GM19468 (cell line): Measurements from ENCODE around the gene ALAS1.
A peak's percentile ranks its signal among the peaks of the same experiment; 100 is the strongest.

Source experiments
- ATAC-seq: cut with Tn5 transposase; IDR thresholded peaks from one replicate; pipeline ENCODE4 v1.9.1; 2021; ENCODE audit warnings: mild to moderate bottlenecking, moderate library complexity, moderate number of reproducible peaks; ENCODE audit not compliant: unreplicated experiment; ENCODE audit errors: extremely low read depth

ALAS1 gene

GRCh38 chr3:52231502-52232278 lies 33.7 kb downstream of the ALAS1 start:
- peak; percentile 28 for ATAC-seq

- no peak for ATAC-seq
These were observed 34.5 kb downstream of the ALAS1 start for GRCh38 chr3:52232279-52233107.

GRCh38 chr3:52233108-52233591 lies 35.2 kb downstream of the ALAS1 start:
- no peak for ATAC-seq

GRCh38 chr3:52233968-52234367 lies 36.0 kb downstream of the ALAS1 start:
- ATAC-seq, result no peak

GRCh38 chr3:52234516-52235447 lies 36.8 kb downstream of the ALAS1 start:
- ATAC-seq, result no peak

GRCh38 chr3:52236424-52236886 lies 38.5 kb downstream of the ALAS1 start:
- no peak for ATAC-seq

- no peak for ATAC-seq
These were observed 39.2 kb downstream of the ALAS1 start for GRCh38 chr3:52237006-52237656.

GRCh38 chr3:52237657-52238172 lies 39.8 kb downstream of the ALAS1 start:
- ATAC-seq, result no peak

GRCh38 chr3:52238193-52238760 lies 40.3 kb downstream of the ALAS1 start:
- ATAC-seq, result no peak

GRCh38 chr3:52238761-52239701 lies 41.1 kb downstream of the ALAS1 start, which contains the start of gene TWF2:
TSS of gene TWF2 (minus strand) at chr3:52239158. CDS start at chr3:52239016, 142 bp downstream.
- peak; percentile 54 for ATAC-seq

- no peak for ATAC-seq
These were observed 42.3 kb downstream of the ALAS1 start for GRCh38 chr3:52240059-52240885.

GRCh38 chr3:52240886-52241370 lies 43.0 kb downstream of the ALAS1 start:
- no peak for ATAC-seq

GRCh38 chr3:52242039-52242438 lies 44.1 kb downstream of the ALAS1 start:
- ATAC-seq, result no peak

GRCh38 chr3:52243791-52244628 lies 46.0 kb downstream of the ALAS1 start:
- no peak for ATAC-seq

- no peak for ATAC-seq
These were observed 47.6 kb downstream of the ALAS1 start, which contains the start of gene PPM1M for GRCh38 chr3:52245322-52246263. TSS of gene PPM1M (plus strand) at chr3:52245759. CDS start at chr3:52245825, 66 bp downstream.
